ENCODE data around the gene KCNN2.

The KCNN2 gene

GRCh38 chr5:114504560-114504959 lies 142.7 kb downstream of the KCNN2 start:
- DNase-seq (ENCODE audit: low read depth in 1 of 2, low spot score in 1 of 2), result no peak

GRCh38 chr5:114524221-114524620 lies 162.4 kb downstream of the KCNN2 start:
- no peak for DNase-seq (ENCODE audit: low read depth in 1 of 2, low spot score in 1 of 2)
- no peak for TF ChIP-seq JUND (IDR thresholded peaks at IDR 0.05; ENCODE audit: low read depth)
- in situ Hi-C loops (cut with HindIII; ENCODE audit: low pct_unique_long_range_greater_than_20kb, low sequenced_read_pairs), result no loop called here

More at GRCh38 chr5:114504560-114504959, 142.7 kb downstream of the KCNN2 start:
- TF ChIP-seq JUND (IDR thresholded peaks at IDR 0.05; ENCODE audit: low read depth), result no peak
- in situ Hi-C loops (cut with HindIII; ENCODE audit: low pct_unique_long_range_greater_than_20kb, low sequenced_read_pairs), result no loop called here

- DNase-seq (ENCODE audit: low read depth in 1 of 2, low spot score in 1 of 2), result no peak
- in situ Hi-C loops (cut with HindIII; ENCODE audit: low pct_unique_long_range_greater_than_20kb, low sequenced_read_pairs), result no loop called here
- TF ChIP-seq JUND (IDR thresholded peaks at IDR 0.05; ENCODE audit: low read depth), result no peak
Observed at GRCh38 chr5:114544561-114544960, 182.7 kb downstream of the KCNN2 start.

Data from T47D (cell line).